Epithelial cell of alveolus of lung (primary cell): ENCODE results near the gene TMEM221. TPM values are rescaled to one million over a fixed set of nuclear protein-coding genes. Genes with fewer than 3 reads are reported as not detected.

Experiments used
- total RNA-seq: library from RNA; depleted of rRNA; stranded (reverse); fragments of >200 nt; gene quantifications from 2 replicates; pipeline ENCODE4 v1.2.1, GENCODE V29; 2015

Gene TMEM221
- 0.13 and 0.64 TPM in 2 replicates for total RNA-seq

DNA sequence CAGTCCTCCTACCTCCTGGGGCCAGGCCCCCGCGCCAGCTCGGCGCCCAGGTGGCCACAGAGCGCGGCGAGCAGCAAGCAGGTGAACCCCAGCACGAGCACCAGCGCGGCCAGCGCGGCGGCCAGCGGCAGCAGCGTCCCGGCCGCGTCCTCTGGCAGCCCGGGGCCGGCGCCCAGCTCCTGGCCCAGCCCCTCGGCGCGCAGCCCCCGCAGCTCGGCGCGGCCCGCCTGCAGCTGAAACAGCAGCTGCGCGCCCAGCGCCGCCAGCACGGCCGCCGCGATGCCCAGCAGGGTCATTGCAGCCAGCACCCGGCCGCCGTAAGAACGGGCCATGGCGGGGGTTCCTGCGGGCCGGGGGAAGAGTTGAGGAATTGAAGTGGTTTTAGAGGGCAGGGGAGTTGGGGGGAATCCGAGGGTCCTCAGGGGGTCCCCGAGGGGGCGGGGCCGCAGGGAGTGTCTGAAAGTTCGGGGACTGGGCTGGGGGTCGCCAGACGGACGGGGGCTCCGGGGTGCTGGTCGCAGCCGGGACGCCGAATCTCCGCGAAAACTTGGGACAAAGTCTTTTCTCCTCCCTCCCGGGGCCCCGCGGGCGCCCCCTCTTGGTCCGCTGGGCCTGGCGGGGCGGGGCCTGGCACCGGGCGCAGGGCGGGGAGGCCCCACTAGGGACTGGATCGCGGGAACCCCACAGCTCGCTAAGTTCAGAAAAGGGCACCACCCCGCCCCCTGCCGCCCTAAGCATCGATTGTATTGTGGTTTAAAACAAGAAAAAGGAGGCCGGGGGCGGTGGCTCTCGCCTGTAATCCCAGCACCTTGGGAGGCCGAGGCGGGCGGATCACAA, at the start of gene TMEM221:
Gene TMEM221, minus strand, starts transcription at position 538 of the 837 bp plus-strand sequence. Its CDS starts 206 bp downstream, at position 332.

GRCh38 chr19:17470068-17470841, 21.8 kb upstream of the TMEM221 start, which contains the start of gene SLC27A1:
SLC27A1 (plus strand) TSS chr19:17470524; CDS start chr19:17470541, 17 bp downstream.

GRCh38 chr19:17460372-17461230, 12.1 kb upstream of the TMEM221 start, which contains the start of gene NXNL1:
NXNL1 (minus strand) TSS chr19:17460926; CDS start chr19:17460869, 57 bp downstream.

DNA sequence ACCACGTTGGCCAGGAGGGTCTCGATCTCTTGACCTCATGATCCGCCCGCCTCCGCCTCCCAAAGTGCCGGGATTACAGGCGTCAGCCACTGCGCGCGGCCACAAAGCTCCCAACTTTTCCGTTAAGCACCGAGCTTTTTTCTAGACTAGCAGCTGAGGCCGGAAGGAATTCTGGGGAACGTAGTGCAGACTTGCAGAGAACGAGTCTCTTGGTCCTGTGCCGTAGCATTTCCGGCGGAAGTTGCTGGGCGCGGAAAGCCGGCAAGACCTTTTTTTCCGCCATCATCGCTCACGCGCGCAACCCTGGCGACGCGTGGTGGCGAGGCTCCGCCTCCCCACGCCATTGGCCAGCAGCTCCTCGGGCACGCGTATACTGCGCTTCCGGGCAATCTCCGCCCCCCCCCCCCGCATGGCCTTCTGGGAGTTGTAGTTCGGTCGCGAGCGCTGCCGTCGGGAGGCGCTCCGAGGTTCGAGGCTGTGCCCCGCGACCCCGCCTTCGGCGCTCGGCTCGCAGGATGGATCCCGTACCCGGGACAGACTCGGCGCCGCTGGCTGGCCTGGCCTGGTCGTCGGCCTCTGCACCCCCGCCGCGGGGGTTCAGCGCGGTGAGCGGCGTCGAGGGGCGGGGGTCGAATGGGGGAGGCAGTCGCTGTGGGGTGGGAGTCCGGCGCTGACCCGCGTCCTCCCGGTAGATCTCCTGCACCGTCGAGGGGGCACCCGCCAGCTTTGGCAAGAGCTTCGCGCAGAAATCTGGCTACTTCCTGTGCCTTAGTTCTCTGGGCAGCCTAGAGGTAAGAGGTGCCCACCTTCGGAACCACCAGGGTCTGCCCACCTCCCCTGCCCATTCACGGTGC, 28.6 kb downstream of the TMEM221 start, which contains the start of gene MVB12A:
Gene MVB12A, plus strand, starts transcription at position 427 of the 854 bp plus-strand sequence. Its CDS starts 89 bp downstream, at position 516.

GRCh38 chr19:17405250-17406045, 43.0 kb downstream of the TMEM221 start, which contains the start of gene BST2:
BST2 (minus strand) TSS chr19:17405630; CDS start chr19:17405575, 55 bp downstream.

DNA sequence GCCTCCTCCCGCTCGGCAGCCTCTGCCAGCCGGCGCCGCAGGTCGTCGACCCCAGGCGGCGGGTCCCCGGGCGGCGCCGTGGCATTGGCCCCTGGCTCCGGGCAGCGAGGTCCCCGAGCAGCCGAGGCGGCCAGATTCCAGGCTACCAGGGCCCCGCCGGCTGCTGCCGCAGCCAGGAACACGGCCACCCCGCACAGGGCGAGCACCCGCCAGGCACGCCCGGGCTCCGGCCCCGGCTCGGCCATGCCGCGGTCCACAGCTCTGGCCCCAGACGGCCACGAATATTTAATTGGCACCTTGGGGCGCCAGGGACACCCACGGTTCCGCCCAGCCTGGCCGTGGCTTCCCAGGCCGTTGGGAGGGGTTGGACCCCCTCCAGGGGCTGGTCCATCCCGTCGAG, 54.6 kb downstream of the TMEM221 start, which contains the start of gene CCDC194:
Gene CCDC194, minus strand, starts transcription at position 283 of the 400 bp plus-strand sequence. Its CDS starts 38 bp downstream, at position 245.

Other genes with a start within 250 kb of the TMEM221 start
- gene USE1, start 233.3 kb downstream of the TMEM221 start, total RNA-seq, result 28.7 and 43.4 TPM in 2 replicates
- 20.2 and 28.4 TPM in 2 replicates for gene OCEL1, start 222.4 kb downstream of the TMEM221 start, total RNA-seq
- 76.9 and 86.4 TPM in 2 replicates for gene NR2F6, start 202.7 kb downstream of the TMEM221 start, total RNA-seq
- 0.26 TPM in 1 of 2 replicates, not detected in the other for gene USHBP1, start 183.9 kb downstream of the TMEM221 start, total RNA-seq
- 70.1 and 93.5 TPM in 2 replicates for gene BABAM1, start 181.2 kb downstream of the TMEM221 start, total RNA-seq
- gene ANKLE1, start 166.8 kb downstream of the TMEM221 start, total RNA-seq, result 0.39 and 0.96 TPM in 2 replicates
- gene ABHD8, start 145.2 kb downstream of the TMEM221 start, total RNA-seq, result 16.2 and 40.7 TPM in 2 replicates
- gene MRPL34, start 142.8 kb downstream of the TMEM221 start, total RNA-seq, result 48.2 and 57.6 TPM in 2 replicates
- gene DDA1, start 139.1 kb downstream of the TMEM221 start, total RNA-seq, result 18.8 and 22.9 TPM in 2 replicates
- 4.3 and 5.6 TPM in 2 replicates for gene ANO8, start 113.8 kb downstream of the TMEM221 start, total RNA-seq
- 11.2 and 18.1 TPM in 2 replicates for gene GTPBP3, start 111.1 kb downstream of the TMEM221 start, total RNA-seq
- gene PLVAP, start 71.3 kb downstream of the TMEM221 start, total RNA-seq, result 1.3 TPM in 1 of 2 replicates, not detected in the other
- gene CCDC194, start 54.5 kb downstream of the TMEM221 start, total RNA-seq, result not detected in 2 replicates
- gene BST2, start 43.0 kb downstream of the TMEM221 start, total RNA-seq, result 2.8 and 6.7 TPM in 2 replicates
- 91.5 and 97.4 TPM in 2 replicates for gene MVB12A, start 28.6 kb downstream of the TMEM221 start, total RNA-seq
- not detected in 2 replicates for gene NXNL1, start 12.3 kb upstream of the TMEM221 start, total RNA-seq
- 10.5 and 25.4 TPM in 2 replicates for gene SLC27A1, start 21.9 kb upstream of the TMEM221 start, total RNA-seq
- 97.4 and 107 TPM in 2 replicates for gene PGLS, start 63.0 kb upstream of the TMEM221 start, total RNA-seq
- gene COLGALT1, start 107.0 kb upstream of the TMEM221 start, total RNA-seq, result 89.3 and 209 TPM in 2 replicates
- gene UNC13A, start 239.7 kb upstream of the TMEM221 start, total RNA-seq, result 0.08 and 2.5 TPM in 2 replicates